ENCODE data around the gene ALPK3. TPM values are rescaled to one million over a fixed set of nuclear protein-coding genes. Genes with fewer than 3 reads are reported as not detected.

ALPK3 gene
- total RNA-seq, 1 experiment from 2014 or later = 0.15 TPM

- no peak for DNase-seq (ENCODE audit: low spot score)
Measured at GRCh38 chr15:84824260-84825007, 7.3 kb downstream of the ALPK3 start.

- no peak for DNase-seq (ENCODE audit: low spot score)
Measured at GRCh38 chr15:84826369-84826823, 9.2 kb downstream of the ALPK3 start.

- no peak for DNase-seq (ENCODE audit: low spot score)
Measured at GRCh38 chr15:84827246-84827645, 10.1 kb downstream of the ALPK3 start.

DNA sequence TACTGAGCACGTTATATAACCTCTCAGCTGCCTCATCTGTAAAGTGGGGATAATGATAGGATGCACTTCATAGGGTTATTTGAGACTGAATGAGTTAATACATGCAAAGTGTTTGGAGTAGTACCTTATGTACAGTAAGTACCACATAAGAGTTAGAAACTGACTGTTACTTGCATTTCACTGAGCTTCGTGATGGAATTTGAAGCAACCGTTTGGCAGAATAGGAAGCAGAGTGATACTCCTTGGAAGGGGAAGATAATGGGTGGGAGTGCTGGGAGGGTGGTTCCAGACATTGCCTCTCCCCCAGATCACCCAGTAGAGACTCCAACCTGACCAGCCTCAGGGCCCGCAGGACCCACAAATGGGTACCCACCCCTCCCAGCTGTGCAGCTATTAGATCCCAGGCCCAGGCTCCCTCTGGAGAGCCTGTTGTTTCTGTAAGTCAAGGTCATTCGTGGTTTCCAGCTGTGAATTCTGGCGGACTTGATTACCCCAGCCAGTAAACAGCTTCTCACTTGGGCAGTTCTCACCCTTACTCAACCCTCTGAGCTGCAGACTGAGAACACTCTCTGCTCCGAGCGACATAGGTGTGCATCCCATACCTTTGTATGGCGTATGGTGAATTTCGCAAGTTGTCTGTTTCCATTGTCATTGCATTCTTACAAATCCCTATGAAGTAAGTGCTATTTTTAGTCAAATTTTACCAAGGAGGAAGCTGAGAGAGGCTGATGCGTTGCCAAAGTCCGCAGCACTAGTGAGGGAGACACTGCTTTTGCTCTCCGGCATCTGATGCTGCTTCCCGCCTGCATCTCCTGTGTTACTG is 11.1 kb downstream of the ALPK3 start:
- no peak for DNase-seq (ENCODE audit: low spot score)

GRCh38 chr15:84829428-84829827 is 12.3 kb downstream of the ALPK3 start:
- no peak for DNase-seq (ENCODE audit: low spot score)

GRCh38 chr15:84830036-84830435 is 12.9 kb downstream of the ALPK3 start:
- no peak for DNase-seq (ENCODE audit: low spot score)

- no peak for DNase-seq (ENCODE audit: low spot score)
Measured at GRCh38 chr15:84831028-84831427, 13.9 kb downstream of the ALPK3 start.

DNA sequence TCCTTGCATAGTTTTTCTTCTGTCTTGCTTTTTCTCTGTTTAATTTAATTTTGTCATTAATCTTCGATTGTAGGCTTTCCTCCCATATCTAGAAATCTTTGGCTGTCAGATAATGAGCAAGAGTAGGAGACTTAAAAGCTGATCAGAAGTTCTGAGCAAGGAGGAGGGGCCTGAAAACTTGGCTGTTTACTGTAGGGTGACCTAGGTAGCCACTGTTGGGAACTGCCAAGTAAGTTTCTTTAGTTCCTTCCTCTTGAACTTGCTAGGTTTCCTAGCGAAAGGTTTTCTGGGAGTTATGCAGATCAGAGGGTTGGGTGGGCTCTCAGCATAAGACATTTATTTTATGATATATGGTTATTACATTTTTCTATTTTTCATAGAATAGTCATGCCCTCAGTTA is 14.5 kb downstream of the ALPK3 start:
- no peak for DNase-seq (ENCODE audit: low spot score)

- no peak for DNase-seq (ENCODE audit: low spot score)
Measured at GRCh38 chr15:84832448-84833040, 15.4 kb downstream of the ALPK3 start.

DNA sequence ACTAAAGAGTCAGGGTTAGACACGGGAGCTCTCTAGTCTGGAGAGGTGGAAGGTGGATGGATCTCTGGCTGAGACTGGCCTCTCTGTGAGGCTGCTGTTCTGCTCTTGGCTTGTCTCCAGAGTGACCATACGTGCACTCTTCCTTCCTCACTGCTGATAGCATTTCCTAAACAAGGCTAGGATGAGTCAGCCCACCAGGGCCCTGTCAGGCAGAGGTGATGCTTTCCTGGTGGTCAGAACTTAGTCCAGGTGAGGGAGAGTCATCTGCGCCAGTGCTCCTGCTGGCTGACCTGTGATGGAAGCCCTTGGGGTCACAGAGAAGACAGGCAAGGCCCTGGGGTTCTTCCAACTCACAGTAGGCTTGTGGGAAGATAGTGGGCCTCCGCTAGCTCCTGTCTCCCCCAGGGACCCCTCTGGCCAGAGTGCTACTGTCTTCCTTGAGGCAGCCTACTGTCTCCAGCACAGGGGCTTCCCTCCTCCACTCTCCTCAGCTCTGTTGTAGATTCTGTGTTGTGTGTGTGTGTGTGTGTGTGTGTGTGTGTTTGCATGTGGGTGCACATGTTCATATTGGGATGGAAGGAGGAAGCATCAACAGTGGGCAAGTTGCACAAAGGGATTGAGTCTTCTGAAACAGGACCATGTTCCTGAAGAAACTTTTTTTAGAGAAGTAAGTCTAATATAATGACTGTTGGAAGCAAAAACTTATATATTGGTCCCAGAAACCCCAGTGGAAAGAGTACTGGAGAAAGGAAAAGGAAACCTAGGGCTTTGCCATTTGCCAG is 16.5 kb downstream of the ALPK3 start:
- no peak for DNase-seq (ENCODE audit: low spot score)

GRCh38 chr15:84834229-84834955 is 17.2 kb downstream of the ALPK3 start:
- no peak for DNase-seq (ENCODE audit: low spot score)

DNA sequence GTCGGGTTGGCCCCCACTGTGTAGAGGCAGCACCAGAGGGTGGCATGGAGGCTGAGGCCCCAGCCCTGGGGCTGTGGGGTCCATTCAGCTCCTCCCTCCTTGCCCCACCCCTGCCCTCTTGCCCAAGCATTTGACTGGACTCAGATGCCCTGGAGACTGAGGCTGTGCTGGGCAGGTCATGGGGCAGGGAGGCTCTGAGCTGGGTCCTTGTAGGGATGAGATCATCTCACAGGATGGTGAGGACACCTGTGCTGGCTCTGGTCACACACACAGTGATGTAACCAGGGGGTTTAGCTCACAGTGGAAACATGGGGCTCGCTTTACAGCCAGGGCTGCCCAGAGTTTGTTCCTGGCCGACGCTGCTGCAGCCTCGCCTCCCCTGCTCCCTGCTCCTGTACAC is 17.8 kb downstream of the ALPK3 start:
- DNase-seq (ENCODE audit: low spot score) = no peak

DNA sequence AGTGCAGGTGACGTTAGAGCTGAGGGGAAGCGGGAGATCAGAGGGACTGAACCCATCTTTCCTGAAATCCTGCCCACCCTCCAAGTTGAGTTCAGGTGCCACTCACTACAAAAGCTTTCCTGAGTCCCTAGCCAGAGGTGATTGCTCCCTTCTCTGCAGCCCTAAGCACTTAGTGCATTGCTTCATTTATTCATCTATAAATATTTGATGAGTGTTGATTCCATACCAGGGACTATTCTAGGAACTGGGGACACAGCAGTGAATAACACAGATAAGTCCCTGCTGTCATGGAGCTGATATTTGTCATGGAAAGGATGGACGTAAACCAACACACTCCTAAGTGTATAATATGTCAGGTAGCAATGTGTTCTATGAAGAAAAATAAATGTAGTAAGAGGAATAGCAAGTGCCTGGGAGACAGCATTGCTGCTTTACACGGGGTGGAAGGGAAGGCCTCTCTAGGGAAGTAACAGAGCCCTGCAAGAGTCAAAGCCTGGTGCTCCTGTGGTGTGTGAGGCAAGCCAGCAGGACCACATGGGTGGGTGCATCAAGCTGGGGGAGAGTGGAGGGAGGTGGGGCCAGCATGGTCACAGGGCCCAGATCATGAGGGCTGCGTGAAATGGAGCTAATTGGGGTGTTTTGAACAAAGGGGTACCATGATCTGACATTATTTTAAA is 18.6 kb downstream of the ALPK3 start:
- DNase-seq (ENCODE audit: low spot score) = no peak

GRCh38 chr15:84836844-84837243 is 19.7 kb downstream of the ALPK3 start:
- no peak for DNase-seq (ENCODE audit: low spot score)

GRCh38 chr15:84839714-84840113 is 22.6 kb downstream of the ALPK3 start:
- no peak for DNase-seq (ENCODE audit: low spot score)

DNA sequence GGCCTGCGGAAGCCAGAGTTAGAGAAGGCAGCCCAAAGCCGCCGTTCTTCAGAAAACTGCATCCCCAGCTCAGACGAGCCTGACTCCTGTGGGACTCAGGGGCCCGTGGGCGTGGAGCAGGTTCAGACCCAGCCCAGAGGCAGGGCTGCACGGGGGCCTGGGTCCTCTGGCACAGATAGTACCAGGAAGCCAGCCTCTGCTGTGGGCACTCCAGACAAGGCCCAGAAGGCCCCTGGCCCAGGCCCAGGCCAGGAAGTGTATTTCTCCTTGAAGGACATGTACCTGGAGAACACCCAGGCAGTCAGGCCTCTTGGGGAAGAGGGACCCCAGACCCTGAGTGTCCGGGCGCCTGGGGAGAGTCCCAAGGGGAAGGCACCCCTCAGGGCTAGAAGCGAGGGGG is 23.1 kb downstream of the ALPK3 start:
- DNase-seq (ENCODE audit: low spot score) = no peak

- DNase-seq (ENCODE audit: low spot score) = peak; percentile 74
Measured at GRCh38 chr15:84840741-84841429, 23.7 kb downstream of the ALPK3 start.

- DNase-seq (ENCODE audit: low spot score) = no peak
Measured at GRCh38 chr15:84842781-84843180, 25.6 kb downstream of the ALPK3 start.

DNA sequence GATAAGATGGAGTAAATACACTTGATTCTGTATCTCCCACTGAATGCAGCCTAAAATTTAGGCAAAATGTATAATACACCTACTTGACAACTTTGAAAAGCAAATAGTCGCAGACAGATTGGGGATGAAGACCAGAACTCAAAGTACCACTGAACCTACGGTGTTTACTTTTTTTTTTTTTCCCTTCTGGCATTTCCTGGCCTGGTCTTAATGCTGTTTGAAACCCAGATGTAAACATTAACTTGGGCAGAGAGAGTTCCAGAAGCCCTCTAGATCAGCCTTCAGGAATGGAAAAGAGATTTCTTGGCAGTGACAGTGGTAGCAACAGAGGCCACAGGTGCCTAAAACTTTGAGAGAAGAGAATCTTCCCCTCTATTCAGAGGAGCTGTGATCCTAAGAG is 27.8 kb downstream of the ALPK3 start:
- no peak for DNase-seq (ENCODE audit: low spot score)

- DNase-seq (ENCODE audit: low spot score) = peak; percentile 51
Measured at GRCh38 chr15:84845631-84846030, 28.5 kb downstream of the ALPK3 start.
